Body of pancreas (tissue), 4 donors: Measurements from ENCODE around the gene GAK. TPM values are rescaled to one million over a fixed set of nuclear protein-coding genes. Genes with fewer than 3 reads are reported as not detected.

Experiments
- ATAC-seq: fragments of 150-250 bp; one replicate; pipeline ENCODE4 v1.9.1; 2016
- DNase-seq, 4 donors: peaks; one replicate each; pipeline ENCODE4 v3.0.0-alpha.2; 2019
- H3K27ac ChIP-seq, 4 donors: fragments of 200-600 bp; sonication (generic); 1 replicate in 3 of 4; 2 replicates in 1 of 4; pipeline versions ENCODE4 v1.5.1 to v1.6.1; 2016 to 2019; ENCODE audit warnings: mild to moderate bottlenecking in 1 of 4, mixed read lengths in 1 of 4, moderate library complexity in 1 of 4
- H3K27me3 ChIP-seq, 2 donors: fragments of 200-600 bp; sonication (generic); one replicate each; pipeline ENCODE4 v1.6.0; 2016; ENCODE audit warnings: mild to moderate bottlenecking in 1 of 2
- H3K36me3 ChIP-seq, 2 donors: fragments of 200-600 bp; sonication (generic); replicated peaks in 1 of 2; 2 replicates each; pipeline ENCODE4 v1.5.1; 2016; ENCODE audit warnings: low read depth in 2 of 2; ENCODE audit not compliant: insufficient read depth in 1 of 2
- H3K4me1 ChIP-seq: fragments of 200-600 bp; sonication (generic); one replicate; pipeline ENCODE4 v1.6.0; 2016
- H3K4me3 ChIP-seq, 2 donors: fragments of 200-600 bp; sonication (generic); 1 replicate in 1 of 2; 2 replicates in 1 of 2; pipeline ENCODE4 v1.5.1; 2016 to 2019
- H3K9me3 ChIP-seq, 3 donors: fragments of 200-600 bp; sonication (generic); 1 replicate in 2 of 3; 2 replicates in 1 of 3; pipeline ENCODE4 v1.5.1; 2016
- CTCF ChIP-seq, 7 experiments: fragments of 450-650 bp in 4 of 7; fragments of 200-600 bp in 3 of 7; sonication (generic) in 3 of 7; IDR thresholded peaks; one replicate each; pipeline ENCODE4 v1.5.1; 2016 to 2019; ENCODE audit warnings: antibody characterized with exemption in 7 of 7
- POLR2A ChIP-seq, 3 donors: fragments of 450-650 bp; IDR thresholded peaks; one replicate each; pipeline ENCODE4 v1.6.1; 2016; ENCODE audit warnings: antibody characterized with exemption in 3 of 3, mild to moderate bottlenecking in 2 of 3
- WGBS, 2 donors: methylation state at CpG; one replicate each; pipeline ENCODE4 v1.1.5; 2017; 5-methylcytosine and 5-hydroxymethylcytosine counted together
- intact Hi-C: fragments of 100-400 bp; cut with DNase I; formaldehyde crosslinking; loops from one replicate; pipeline ENCODE4 v1.15.1; 2023
- total RNA-seq, 2 donors: library from RNA; depleted of rRNA; stranded (reverse); fragments of >200 nt; gene quantifications; one replicate each; pipeline ENCODE4 v1.1.0, GENCODE V29; 2016

GAK gene
- total RNA-seq, 2 donors from 2014 or later: 126 to 127 TPM

DNA sequence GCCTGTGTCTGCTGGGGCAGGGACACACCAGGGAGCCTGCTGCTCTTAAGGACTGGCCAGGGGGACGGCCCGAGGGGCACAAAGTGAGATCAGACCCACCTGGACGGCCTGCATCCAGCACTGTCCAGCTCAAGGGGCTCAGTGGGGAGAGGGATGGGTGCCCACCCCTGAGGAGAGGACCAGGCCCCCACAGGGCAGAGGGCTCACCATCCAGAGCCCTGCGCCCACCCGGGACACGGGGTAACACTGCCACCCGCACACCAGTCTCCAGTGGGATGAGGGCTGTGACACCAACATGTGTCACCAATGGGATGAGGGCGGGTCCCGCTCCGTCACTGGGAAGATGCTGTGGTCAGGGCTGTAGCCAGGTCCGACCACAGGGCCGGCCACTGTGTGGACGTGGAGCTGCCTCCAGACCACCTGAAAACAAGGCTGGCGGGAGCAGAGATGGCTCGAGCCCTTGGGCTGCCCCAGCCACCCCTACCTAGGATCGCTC is 28.1 kb upstream of the GAK start:
- no peak for DNase-seq
- H3K4me3 ChIP-seq: no peak overlapping the region
- no peaks in the 10 kb centered on the region for H3K36me3 ChIP-seq
- intact Hi-C loops: no loop called here
- 91 to 100% methylated on average over 3 to 16 of the region's 16 CpGs for WGBS, 2 donors
- H3K4me1 ChIP-seq: no peaks in the 10 kb centered on the region
- ATAC-seq: no peak
- no peaks in the 10 kb centered on the region for H3K27me3 ChIP-seq
- no peaks in the 10 kb centered on the region for H3K9me3 ChIP-seq
- H3K27ac ChIP-seq: no peak overlapping the region
- TF ChIP-seq POLR2A (IDR thresholded peaks at IDR 0.05) (no peak), CTCF (IDR thresholded peaks at IDR 0.05) (no peak)

DNA sequence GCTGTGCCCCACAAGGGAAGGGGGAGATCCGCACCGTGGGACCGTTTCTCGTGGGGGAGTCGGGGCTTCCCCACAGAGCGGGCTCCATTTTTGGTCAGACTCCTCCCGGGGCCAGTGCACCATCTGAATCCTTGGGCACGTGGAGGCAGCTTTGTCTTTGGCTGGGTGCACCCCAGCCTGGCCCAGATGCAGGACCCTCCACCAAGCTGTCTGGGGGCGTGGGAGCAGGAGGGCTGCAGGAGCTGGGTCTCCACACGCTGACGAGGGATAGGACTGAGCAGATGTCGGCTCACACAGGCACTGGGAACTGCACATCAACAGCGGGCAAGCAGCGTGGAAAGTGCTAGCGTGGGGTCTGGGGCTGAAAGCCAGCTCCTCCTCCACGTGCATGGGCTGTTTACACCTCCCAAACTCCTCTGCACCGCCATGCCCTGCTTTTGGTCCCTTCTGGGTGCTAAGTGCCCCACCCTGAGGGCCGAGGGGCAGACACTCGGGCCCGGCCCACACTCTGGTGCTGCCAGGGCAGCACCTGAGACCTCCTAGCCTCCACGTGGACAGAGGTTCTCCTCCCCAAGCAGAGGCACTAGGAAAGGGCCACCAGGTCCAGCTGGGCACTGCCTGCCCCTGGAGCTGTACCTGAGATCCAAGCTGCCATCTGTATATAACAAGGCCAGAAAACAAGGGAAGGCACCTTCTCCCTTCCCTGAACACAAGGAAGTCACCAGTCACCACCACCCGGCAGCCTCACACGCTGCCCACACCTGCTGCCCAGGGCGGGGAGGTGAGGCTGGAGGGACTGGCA is 27.4 kb upstream of the GAK start:
- Histone ChIP-seq H3K4me1 (no peaks in the 10 kb centered on the region), H3K27me3 (no peaks in the 10 kb centered on the region), H3K4me3 (no peak overlapping the region), H3K27ac (no peak overlapping the region), H3K9me3 (no peaks in the 10 kb centered on the region), H3K36me3 (no peaks in the 10 kb centered on the region)
- DNase-seq (no peak), ATAC-seq (no peak)
- WGBS, 2 donors: 86 to 87% methylated on average over 11 to 24 of the region's 24 CpGs
- intact Hi-C loops: no loop called here
- TF ChIP-seq CTCF (IDR thresholded peaks at IDR 0.05): no peak

- Histone ChIP-seq H3K36me3 (no peaks in the 10 kb centered on the region), H3K27me3 (no peaks in the 10 kb centered on the region), H3K4me3 (no peak overlapping the region), H3K9me3 (no peaks in the 10 kb centered on the region), H3K4me1 (no peaks in the 10 kb centered on the region), H3K27ac (no peak overlapping the region)
- ATAC-seq (no peak), DNase-seq (no peak)
- intact Hi-C loops: no loop called here
- TF ChIP-seq CTCF (IDR thresholded peaks at IDR 0.05): no peak
- no peak for TF ChIP-seq POLR2A (IDR thresholded peaks at IDR 0.05)
- WGBS, 2 donors: 79 to 87% methylated on average over 16 to 17 of the region's 17 CpGs
Measured at GRCh38 chr4:958696-959337, 26.7 kb upstream of the GAK start.

- ATAC-seq (no peak), DNase-seq (no peak)
- H3K27me3 ChIP-seq: no peaks in the 10 kb centered on the region
- H3K9me3 ChIP-seq: no peaks in the 10 kb centered on the region
- TF ChIP-seq POLR2A (IDR thresholded peaks at IDR 0.05) (no peak), CTCF (IDR thresholded peaks at IDR 0.05) (no peak)
- intact Hi-C loops: no loop called here
- H3K36me3 ChIP-seq: no peaks in the 10 kb centered on the region
- WGBS, 2 donors: 95 to 100% methylated on average over 2 to 9 of the region's 17 CpGs
- H3K4me1 ChIP-seq: no peaks in the 10 kb centered on the region
- H3K4me3 ChIP-seq: no peak overlapping the region
- H3K27ac ChIP-seq: no peak overlapping the region
Measured at GRCh38 chr4:958314-958665, 26.2 kb upstream of the GAK start.
